ENCODE data around the gene RASL10B.

RASL10B gene

DNA sequence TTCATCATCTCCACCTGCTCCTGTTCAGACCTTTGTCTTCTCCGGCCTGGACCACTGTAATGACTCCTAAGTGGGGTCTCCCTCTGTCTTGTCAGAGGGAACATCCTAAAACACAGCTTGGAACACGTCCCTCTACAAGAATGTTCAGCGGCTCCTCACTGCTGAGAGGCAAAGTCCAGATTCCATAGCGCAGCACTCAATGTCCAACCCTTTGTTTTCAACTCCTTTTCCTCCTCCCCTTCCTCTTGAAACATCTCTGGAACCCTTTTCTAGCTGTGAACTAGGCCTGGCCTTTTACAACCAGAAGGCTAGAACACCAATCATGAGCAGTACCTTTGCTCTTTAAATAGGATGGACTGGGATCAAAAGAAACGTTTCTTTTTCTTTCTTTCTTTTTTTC lies 30.2 kb downstream of the RASL10B start:
- in situ Hi-C loops (cut with MboI; ENCODE audit: low sequenced_read_pairs): no loop called here

DNA sequence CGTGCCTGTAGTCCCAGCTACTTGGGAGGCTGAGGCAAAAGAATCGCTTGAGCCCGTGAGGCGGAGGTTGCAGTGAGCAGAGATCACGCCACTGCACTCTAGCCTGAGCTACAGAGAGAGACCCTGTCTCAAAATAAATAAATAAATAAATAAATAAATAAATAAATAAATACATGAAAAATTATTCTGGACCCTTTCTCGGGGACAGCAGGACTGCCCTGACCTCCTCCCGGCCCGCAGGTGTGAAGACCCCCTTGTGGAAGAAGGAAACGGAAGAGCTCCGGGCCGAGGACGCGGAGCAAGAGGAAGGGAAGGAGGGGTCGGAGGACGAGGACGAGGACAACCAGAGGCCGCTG lies 32.3 kb downstream of the RASL10B start:
- in situ Hi-C loops (cut with MboI; ENCODE audit: low sequenced_read_pairs): no loop called here

DNA sequence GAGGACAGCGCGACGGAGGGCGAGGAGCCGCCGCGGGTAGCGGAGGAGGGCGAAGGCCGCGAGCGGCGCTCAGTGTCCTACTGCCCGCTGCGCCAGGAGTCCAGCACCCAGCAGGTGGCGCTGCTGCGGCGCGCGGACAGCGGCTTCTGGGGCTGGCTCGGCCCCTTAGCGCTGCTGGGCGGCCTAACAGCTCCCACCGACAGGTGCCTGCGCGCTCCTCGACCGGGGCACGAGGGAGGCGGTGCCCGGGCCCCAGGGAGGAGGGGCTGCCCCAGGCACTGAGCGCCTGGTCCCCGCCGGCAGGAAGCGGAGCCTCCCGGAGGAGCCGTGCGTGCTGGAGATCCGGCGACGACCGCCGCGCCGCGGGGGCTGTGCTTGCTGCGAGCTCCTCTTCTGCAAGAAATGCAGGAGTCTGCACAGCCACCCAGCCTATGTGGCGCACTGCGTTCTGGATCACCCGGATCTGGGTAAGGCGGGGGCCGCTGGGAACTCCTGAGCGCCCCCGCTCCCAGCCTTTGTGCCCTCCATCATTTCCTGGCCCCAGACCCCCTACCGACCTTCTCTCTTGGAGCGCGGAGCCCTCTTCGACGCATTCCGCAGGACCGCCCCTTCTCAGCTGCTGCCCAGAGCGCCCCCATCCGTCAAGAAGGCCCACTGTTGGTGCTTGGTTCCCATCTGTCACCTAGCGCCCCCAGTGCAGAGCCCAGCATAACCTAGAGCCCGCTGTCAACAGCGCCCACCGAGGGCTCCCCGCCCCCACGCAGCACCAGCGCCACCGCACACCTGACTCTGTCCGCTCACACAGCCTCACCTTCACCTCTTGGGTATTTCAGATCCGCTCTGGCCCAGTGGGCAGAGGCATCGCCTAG lies 32.9 kb downstream of the RASL10B start:
- in situ Hi-C loops (cut with MboI; ENCODE audit: low sequenced_read_pairs): no loop called here

DNA sequence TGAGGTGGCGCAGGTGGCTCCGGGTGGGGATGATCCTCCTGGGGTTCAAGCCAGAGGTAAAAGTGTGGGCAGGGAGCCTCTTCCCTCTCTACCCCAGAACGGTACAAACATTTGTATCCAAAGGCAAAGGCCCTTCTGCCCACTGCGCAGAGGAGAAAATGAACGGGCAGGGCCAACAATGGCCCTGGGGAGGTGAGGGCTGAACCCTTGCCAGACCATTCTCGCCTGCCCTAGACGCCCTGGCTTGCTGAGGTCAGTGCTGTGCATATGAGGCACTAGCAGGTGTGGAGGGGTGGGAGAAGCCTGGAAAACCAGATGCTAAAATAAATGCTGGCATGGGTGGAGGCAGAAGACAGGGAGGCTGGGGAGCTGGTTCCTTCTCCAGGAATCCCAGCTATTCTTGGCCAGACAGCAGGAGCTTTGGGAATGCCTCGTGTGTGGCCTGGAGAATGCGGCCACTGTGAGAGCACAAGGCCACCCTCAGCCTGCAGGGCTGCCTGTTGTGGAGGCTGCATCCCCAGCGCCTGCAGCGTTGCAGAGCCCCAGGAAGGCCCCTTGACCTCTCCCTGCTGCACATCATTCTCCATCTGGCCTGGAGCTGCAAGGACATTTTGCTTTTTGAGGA lies 33.8 kb downstream of the RASL10B start:
- in situ Hi-C loops (cut with MboI; ENCODE audit: low sequenced_read_pairs): no loop called here

DNA sequence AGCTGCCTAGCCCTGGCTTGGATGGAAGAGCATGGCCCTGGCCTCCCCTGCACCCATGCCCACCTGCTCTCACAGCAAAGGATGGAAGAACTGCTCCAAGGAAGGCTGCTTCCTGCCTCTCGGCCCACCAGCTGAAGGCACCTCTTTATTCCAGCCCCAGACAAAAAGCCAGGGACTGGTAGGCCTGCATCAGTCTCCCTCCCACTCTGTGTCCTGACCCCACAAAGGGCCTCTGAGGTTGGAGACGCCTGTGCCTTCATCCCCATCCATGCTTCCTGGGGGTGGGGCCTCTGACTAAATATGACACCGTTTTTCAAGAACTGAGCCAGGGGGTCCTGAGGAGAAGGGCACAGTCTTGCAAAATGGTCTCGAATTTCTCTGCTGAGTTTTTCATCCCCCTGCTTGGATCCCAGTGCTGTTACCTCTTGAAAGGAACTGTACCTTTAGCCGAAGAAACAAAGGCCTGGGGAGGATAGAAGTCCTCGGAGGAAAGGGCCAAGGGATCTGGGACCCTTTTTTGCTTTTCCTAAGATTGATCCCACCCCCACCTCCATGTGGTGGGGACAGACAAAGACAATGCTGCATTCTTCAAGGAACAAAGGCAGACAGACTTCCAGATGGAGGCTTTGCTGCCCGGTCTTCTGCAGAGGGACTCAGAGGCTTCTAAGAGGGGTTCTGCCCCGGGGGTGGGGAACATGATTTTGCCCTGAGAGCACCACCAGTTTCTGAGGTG lies 34.5 kb downstream of the RASL10B start:
- in situ Hi-C loops (cut with MboI; ENCODE audit: low sequenced_read_pairs): no loop called here

DNA sequence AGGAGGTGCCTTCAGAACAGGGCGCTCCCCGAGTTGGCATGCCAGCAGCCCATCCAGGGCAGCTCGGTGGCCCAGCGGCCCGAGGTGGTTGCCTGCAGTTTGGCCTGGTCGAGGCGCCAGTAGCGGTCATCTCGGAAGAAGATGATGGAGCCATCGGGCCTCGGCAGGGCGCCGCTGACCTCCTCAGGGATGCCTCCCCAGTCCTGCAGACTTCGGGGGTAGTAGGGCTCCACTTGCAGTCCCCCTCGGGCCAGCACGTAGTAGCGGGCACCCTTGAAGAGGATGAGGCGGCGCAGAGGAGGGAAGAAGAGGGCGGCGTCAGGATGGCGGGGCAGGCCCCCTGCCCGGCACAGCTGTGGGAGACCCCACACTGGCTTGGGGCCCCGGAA lies 35.0 kb downstream of the RASL10B start:
- in situ Hi-C loops (cut with MboI; ENCODE audit: low sequenced_read_pairs): no loop called here

DNA sequence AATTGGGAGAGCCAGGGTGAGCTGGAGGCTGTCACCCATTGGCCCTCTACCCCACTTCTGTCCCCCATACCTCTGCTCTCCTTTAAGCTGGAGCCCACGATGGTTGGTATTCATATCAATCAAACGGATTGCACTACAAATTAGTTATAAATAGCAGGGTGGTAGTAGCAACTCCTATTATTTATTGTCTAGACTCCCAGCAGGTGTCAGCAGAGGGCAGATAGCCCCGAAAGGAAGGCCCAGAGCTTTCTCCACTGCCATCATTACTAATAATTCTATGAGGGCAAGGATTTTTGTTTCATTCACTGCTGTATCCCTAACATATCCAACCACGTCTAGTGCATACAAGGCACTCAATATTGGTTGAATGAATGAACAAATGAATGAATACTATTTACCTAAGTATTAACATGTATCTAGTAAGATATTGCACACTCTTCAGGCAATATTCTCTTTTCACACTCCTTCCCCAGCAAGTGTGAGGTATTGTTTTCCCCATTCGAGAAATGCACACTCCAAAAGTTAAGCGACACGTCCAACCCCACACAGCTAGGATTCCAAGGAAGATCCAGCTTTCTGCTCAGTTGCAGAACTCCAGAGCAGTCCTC lies 35.6 kb downstream of the RASL10B start:
- in situ Hi-C loops (cut with MboI; ENCODE audit: low sequenced_read_pairs): no loop called here

DNA sequence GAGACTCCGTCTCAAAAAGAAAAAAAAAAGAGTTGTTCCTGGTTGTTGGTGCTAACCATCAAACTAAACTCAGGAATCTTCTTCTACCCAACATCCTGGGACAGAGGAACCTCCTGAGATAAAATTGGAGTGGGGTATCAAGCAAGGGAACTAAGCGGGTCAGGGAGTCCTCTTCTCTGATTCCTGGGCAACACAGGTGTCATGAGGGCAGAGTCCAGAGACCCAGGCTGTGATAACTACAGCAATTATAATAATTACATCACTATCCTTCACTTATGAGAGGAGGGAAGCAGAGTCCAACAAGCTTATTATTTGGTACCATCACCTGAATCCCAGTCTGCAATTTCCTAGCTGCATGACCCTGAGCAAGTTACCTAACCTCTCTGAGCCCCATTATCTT lies 37.4 kb downstream of the RASL10B start:
- in situ Hi-C loops (cut with MboI; ENCODE audit: low sequenced_read_pairs): no loop called here

DNA sequence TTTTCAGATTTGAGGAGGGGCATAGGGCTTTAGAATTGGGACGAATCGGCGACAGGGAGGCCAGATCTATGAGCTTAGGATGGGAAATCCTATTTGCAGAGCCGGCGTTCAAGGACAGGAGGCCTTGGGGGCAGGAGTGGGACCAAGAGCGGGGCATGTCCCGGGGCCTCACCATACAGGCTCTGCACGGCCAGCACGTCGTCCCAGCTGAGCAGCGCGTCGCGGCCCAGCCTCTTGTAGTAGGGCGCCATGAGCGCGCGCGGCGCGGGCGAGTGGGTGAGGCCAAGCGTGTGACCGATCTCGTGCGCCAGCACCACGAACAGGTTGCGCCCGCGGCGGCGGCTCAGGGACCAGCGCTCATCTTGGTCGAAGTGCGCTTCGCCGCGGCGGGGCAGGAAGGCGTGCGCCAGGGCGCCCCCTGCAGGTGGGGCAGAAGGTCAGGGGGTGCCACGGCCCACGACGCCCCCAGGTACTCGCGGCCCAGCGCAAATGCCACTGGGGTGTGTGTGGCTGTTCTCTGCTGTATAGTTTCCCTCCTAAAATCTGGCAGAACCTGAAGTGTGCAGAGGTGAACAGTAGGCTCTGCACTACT lies 38.6 kb downstream of the RASL10B start:
- in situ Hi-C loops (cut with MboI; ENCODE audit: low sequenced_read_pairs): no loop called here

DNA sequence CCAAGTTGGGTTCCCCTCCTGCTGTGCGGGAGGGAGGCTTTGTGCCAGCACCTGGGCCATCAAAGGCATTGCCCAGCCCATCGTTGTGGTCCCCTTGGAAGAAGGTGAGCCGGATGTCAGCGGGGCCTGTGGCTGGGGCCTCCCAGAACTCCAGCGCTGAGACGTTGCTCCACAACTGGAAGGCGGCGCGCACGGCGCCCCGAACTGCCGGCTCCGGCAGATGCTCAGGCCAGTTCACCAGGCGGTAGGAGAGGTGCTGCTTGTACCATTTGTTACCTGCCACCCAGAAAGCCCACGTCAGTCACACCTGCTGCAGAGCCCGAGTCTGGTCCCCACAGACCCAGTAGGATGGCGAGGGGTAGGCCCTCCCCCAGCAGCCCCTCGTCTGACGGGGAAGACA lies 41.7 kb downstream of the RASL10B start:
- in situ Hi-C loops (cut with MboI; ENCODE audit: low sequenced_read_pairs): no loop called here

DNA sequence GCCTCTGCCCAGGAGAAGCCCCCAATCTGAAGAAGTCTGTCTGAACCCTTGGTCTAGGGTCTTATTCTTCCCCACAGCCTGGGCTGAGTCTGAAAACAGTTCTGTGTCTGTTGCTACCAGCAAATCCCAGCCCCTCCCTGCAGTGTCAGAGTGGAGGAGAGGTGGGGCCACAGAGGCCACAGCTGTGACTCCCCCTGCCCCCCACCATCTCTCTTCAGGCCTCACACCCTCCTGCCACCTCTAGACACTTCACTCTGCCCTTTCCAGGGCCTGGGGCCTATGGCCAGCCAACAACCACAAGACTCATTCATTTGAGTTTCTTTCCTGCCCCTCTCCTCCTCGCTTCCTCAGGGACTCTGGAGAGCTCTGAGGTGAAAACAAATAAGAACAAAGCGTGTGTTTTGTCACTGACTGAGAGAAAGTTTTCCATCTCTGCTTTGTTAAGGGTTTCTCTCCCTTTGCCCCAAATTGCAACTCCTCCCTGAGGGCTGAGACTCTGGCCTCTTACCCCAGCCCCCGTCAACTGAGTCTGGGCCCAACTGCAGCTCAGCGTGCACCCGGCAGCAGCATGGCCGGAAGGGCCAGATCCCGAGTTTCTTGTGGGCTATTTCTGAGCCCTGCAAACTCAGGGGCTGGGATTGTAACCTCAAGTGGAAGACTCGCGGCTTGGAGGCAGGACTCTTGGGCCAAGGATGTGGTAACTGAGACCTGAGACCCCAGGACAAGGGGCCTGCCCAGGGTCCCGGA lies 42.4 kb downstream of the RASL10B start:
- in situ Hi-C loops (cut with MboI; ENCODE audit: low sequenced_read_pairs): no loop called here

DNA sequence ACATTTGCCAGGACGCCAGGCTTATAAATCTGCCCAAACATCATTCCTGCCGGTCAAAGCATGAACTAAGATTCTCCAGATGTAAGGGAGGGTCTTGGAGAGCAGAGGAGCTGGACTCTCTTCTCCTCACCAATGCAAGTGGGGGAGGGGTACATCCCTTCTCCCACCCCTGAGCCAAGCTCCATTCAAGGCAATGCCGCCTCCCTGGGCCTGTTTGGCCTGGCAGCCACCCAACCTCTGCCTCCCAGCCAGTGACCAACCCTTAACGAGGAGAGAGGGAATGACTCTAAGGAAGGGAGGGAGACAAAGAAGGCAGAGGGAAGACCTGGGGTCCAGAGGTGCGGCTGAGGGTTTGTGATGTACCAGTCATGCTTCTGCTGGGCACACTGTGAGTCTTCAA lies 43.1 kb downstream of the RASL10B start:
- in situ Hi-C loops (cut with MboI; ENCODE audit: low sequenced_read_pairs): no loop called here

DNA sequence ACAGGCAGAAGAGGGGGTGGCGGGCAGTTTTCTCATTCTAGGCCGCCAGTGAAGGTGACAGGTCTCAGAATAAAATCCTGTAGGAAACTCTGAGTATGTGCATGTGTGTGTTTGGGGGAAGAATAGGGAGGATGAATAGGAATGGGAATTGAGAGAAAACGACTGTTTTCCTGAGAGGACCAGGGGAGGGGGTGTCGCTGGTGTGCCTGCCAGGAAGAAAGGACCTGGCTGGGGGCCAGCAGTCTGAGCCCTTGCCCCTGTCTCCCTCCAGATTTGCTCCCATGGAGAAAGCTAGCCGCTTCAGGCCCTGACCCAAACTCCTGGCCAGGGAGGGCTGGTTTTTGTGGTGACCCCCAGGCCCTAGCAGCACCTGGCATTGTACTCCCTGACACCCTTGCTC lies 43.6 kb downstream of the RASL10B start:
- in situ Hi-C loops (cut with MboI; ENCODE audit: low sequenced_read_pairs): no loop called here

DNA sequence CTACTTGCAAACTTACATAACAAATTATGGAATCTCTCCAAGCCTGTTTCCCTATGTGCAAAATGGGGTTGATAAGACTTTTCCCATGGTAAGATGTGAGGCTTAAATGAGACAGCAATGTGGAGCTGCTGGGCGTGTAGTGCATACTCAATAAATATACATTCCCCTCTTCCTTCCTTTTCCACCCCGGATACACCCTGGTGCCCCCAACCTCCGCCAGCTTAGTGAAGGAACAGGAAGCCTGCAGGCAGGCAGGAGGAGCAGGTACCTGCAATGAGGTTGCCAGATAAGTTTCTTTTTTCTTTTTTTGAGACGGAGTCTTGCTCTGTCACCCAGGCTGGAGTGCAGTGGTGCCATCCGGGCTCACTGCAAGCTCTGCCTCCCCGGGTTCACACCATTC lies 44.1 kb downstream of the RASL10B start:
- in situ Hi-C loops (cut with MboI; ENCODE audit: low sequenced_read_pairs): no loop called here

DNA sequence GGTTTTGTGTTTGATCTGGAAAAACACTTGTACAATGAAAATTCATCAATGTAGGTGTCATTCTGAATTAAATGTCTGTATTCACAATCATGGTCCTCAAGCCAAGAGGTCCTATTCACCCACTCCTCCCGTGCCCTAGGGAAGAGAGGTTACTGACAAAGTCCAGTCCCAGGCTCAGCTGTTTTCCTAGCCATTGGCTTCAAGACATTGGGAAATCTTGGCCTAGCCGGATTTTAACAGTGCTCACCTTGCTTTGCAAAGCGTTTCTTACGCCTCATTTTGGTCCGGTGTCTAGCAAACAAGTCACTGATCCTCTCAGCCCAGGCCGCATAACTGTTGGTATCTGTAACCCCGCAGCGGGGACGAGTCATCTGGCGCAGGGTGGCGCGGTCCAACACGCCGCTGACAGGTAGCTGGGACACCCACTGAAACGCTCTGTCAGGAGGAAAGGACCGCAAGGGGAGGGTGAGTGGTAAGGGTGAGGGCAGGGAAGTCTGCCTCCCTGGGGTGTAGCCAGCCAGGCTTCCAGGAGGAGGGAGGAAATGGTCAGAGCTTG lies 47.3 kb downstream of the RASL10B start:
- in situ Hi-C loops (cut with MboI; ENCODE audit: low sequenced_read_pairs): no loop called here

DNA sequence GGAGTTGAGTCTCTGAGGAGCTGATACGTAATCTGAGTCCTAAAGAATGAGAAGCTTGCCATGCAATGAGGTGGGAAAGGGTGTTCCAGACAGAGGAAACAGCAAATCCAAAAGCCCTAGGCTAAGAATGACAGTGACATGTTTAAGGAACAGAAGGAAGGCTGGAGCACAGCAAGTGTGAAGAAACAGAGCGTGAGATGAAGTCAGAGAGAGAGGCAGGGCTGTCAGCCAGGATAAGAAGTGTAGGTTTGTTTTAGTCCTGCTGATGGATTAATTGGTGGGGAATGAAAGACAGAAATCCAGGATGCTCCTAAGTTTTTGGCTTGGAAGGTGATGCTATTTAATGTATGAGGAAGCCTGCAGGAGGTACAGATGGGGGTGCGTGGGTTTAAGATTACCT lies 49.5 kb downstream of the RASL10B start:
- in situ Hi-C loops (cut with MboI; ENCODE audit: low sequenced_read_pairs): no loop called here

DNA sequence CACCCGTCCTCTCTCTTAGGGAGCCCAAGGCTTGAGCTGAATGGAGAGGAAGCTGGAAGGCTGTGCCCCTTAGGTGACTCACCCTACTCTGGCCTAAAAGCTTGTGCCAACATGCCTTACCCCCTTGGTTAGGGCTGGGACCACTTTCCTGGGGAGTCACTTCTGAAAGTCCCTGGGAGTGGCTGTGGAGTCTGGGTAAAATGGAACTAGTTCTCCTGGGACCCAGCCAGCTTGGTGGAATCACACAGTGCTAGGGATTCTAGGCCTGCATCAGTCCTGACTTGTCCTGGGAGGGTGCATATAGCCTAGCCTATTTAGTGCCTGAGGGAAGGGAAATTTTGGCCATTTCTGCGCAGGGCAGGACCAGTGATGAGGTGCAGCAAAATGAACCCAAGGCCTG lies 53.5 kb downstream of the RASL10B start:
- in situ Hi-C loops (cut with MboI; ENCODE audit: low sequenced_read_pairs): no loop called here

DNA sequence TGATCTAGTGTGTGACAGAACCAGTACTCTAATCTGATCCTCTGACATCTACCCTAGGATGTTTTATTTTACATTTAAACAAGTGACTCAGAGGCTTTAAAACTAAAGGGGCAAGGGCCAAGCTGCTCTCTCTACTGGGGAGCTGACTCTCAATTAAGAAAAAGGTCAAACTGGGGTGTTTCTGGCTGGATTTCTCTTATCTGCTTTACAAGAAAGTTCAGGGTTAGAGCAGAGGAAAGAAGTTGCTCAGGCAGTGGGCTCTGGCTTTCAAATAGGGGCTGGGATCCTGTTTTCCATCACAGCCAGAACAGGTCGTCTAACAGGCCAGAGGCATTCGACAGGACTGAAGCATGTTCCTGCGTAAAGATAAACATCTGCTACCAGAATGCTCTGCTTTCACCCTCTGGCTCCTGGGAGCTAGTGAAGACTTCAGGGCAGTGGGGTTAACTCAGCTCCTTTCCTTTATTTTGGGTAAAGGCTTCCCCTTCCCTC lies 55.5 kb downstream of the RASL10B start:
- in situ Hi-C loops (cut with MboI; ENCODE audit: low sequenced_read_pairs): no loop called here

DNA sequence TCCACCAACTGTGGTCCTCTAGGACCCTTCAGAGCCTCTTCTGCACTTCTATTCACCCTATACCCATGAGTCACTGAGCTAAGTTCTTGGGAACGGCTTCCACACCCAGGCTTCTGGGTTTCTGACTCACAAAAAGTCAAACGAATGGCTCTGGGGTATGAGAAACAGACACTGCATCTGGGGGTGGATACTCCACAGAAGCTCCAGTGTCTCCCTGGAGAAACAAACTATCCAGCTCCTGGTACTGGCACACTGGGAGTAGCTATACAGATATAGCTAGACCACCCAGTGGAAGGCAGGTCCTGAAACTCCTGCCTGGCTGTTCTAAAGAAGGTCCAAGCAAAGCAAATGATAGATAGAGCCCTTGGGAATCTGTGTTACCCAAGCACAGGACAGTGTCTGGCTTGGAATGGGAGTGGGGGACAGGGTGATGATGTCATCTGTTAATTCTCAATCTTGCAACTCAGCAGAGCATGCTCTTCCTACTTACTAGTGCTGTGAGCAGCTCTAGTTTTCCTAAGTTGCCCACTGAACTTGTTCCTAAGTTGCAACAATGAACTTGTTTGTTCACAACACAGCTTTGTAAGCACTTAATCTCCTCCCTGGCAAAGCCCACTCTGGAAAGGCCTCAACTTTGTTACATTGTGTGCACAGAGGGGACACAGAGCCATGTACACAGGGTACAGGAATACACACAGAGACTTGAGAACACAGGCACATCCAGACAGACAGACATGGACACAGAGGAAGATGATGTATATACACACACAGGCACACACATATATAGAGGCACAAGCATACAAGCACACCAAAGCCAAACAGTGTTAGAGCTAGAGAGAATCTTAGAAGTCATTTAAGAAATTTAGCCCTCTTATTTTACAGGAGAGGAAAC lies 57.3 kb downstream of the RASL10B start:
- in situ Hi-C loops (cut with MboI; ENCODE audit: low sequenced_read_pairs): no loop called here

Measured in HL-60/S4 treated with phorbol 12-myristate 13-acetate at 8.2 ng/mL for 4 days and 3 days (cell line).